GM18520 (cell line): Measurements from ENCODE around the gene GATAD2A.

Experiments used
- ATAC-seq: cut with Tn5 transposase; IDR thresholded peaks from one replicate; pipeline ENCODE4 v1.9.1; 2021; ENCODE audit not compliant: unreplicated experiment

GATAD2A gene

DNA sequence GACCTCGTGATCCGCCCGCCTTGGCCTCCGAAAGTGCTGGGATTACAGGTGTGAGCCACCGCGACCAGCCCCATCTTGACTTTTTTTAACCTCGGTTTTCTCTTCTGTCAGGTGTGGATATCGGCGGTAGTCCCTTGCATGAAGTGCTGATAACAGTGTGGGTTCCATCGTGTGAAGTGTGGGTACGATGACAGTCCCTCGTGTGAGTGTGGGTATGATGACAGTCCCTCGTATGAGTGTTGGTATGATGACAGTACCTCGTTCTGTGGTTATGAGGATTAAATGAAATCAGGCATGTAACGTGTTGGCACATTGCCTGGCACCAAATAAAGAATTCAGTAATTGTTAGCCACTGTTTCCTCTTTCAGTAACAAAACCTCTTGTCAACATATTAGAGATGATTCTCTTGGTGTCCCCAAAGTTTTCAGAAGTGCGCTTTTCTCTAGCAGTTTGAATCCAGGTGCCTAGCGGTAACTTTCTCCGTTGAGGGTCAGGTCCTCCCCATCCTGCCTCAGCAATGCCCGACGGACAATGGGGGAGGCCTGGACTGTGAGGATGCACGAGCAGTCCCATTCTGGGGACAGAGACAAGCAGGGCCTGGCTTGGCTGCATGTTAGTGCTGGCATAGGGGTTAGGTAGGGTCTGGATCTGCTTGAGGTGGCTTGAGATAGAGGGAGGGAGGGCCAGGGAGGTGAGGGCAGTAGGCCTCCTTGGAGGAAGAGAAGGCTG, 15.3 kb downstream of the GATAD2A start:
- no peak for ATAC-seq

DNA sequence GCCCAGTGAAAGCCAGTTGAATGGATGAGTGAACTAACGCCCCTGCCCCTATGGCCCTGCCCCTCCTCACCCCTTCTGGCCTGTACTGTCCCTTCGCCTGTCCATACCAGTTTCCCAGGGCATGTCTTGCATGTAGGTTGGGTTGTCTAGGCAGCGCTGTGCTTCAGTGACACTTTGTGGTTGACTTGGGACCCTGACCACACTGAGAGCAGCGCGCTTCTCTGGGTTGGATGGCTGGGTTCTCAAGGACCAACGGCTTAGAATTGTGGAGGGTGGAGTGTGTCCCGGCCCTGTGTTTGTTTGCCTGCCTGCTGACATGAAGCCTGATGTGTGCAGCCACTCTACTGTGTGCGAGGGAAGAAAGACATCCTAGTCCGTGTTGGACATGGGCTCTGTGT, 15.8 kb downstream of the GATAD2A start:
- ATAC-seq = no peak

DNA sequence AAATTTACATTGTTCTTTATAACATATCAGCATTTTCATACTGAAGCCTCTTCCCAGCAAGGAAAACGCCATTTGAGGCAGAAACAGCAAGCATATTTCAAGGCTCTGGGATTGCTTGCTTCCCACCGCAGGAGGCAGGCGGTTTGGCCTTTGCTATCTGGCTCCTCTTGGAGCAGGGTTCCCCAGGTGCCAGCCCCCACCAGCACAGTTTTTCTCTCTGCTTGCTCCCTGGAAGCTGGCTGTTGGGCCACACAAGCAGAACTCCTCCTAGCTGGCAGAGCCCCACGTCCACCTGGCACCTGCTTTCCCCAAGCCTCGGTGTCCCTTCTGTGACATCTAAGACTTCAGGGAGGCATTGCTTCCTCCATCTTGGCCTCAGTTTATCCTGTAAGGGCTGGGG, 16.7 kb downstream of the GATAD2A start:
- no peak for ATAC-seq

DNA sequence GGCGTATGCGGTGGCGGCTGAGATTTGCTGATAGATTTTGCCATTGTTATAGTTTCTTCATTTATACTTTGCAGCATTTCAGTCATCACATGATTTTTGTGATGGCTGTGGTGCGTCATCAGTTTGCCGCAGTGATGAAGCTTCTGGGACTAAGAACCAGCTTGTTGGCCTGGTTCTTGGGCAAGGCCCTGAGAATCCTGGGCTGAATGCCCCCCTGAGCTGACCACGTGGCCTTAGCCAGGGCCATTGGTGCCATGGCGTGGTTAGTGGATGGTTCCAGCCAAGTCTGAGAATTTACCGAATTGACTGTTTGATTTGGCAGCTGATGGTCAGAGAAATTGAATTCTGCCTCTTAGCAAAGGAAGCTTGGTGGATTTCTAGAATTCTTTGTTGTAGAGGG, 17.8 kb downstream of the GATAD2A start:
- ATAC-seq = no peak

DNA sequence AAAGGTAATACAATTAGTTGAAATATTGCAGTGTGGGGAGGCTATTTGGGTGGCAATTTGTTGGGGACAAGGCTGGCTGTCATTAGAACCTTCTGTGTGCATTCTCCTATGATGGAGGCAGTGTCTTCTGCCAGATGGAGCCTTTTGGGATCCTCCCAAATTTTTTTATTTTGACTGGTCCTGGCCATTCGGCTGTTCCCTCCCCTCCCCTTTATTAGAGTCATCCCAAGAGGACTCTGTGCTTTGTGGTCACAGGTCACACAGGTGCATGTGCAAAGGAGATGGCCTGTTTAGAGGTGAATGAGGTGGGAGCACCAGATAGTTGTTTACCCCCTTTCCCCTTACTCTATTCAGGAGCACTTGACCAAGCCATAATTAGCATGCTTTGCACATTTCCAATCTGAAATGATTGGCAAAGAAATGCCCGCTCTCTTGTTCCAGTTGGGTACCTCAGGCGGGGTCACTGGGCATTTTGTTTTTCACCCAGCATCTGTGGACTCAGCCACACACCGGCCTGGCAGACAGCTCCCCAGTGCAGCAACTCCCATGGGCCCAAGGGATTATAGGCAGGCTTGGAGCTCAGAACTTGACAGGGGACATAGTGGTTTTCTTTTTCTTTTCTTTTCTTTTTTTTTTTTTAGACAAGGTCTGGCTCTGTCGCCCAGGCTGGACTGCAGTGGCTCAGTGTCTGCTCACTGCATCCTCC, 19.8 kb downstream of the GATAD2A start:
- no peak for ATAC-seq

DNA sequence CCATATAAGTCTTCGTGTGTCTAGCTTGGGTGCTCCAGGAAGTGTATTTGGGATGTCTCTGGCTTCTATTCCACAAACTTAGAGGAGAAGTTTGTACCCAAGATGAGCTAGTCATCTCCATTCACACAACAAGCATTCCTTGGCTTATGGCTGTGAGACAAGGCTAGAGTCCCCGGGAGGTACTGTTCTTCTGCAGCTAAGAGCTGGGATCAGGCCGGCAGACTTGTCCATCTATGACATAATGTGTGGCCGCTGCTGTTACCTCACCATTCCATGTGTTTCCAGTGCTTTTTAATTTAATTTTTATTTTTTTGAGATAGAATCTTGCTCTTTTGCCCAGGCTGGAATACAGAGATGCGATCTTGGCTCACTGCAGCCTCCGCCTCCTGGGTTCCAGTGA, 20.7 kb downstream of the GATAD2A start:
- no peak for ATAC-seq

DNA sequence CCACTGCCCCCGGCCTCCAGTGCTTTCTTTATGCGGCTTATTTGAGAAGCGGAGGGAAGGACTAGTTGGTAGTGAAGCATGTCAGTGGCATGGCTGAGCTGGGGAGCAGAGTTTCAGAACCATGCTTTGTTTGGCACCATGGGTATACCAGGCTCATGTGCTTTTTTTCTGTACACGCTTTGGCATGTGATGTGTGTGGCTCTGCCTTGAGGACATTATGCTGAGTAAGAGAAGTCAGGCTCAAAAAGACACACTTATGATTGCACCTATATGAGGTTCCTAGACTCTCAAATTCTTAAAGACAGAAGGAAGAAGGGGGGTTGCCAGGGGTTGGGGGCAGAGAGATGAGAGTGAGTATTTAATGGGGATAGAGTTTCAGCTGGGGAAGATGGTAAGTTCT, 21.3 kb downstream of the GATAD2A start:
- ATAC-seq = no peak

DNA sequence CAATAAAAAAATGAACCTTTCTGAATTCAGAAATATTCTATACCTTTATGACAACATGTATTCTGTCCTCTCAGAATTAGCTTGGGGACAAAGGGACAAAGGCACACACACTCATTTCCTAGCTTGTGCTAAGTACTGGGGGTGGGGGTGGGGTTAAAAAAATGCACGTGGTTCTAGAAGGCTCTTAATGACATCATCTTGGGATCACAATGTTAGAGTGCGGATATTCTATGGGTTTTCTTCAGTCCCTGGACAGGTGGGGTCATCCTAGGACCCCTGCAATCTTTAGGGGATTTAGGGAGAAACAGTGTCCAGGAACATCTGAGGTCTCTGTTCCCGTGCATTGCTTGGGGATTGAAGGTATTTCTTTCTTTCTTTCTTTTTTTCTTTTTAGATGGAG, 21.8 kb downstream of the GATAD2A start:
- no peak for ATAC-seq

DNA sequence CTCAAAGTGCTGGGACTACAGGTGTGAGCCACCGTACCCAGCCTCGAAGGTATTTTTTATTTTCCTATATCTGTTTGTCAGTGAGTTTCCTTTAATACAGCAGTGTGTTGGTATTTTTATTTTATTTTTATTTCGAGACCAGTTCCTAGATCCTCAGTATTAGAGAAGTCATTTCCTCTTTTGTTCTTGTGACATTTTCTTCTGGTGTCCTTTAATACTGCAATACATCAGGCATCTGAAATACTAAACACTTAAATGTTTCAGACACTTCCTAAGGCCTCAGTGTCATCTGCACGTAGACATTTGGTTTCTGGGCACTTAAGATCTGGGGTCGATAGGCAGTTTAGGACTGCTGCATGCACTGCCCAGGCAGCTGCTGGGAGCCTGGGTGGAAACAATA, 22.5 kb downstream of the GATAD2A start:
- no peak for ATAC-seq

DNA sequence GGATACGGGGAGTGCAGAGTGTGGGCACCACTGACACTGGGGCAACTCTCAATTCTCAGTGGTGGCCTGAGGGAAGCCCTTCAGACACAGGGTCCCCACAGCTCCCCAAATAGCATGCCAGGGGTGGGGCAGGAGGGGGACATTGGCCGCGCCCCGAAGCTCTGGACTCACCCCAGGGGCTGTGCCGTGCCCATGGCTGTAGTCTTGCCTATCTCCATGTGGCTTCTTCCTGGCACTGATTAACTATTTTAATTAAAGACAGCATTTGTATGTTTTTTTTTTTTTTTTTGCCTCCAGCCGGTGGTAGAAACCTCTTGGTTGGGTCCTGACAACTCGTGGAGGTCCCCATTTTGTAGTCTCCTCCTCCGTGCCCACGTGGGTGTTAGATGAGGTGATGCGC, 23.3 kb downstream of the GATAD2A start:
- ATAC-seq = no peak

DNA sequence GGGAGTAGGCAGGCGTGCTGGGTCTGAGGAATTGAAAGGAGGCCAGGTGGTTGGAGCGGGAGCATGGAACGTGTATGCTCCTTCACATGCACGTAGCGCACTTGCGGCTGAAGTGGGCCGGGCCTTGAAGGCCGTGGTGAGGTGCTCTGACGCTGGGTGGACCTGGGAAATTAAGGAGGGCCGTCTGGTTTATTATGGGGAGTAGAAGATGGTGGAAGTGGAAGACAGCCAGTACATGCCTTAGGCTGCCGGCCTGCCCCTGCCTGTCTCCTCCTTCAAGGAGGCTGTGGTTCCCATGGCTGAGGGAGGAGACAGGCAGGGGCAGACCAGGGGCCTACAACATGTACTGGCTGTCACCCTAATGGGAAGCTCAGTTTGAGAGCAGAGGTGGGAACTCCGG, 23.9 kb downstream of the GATAD2A start:
- ATAC-seq = no peak

DNA sequence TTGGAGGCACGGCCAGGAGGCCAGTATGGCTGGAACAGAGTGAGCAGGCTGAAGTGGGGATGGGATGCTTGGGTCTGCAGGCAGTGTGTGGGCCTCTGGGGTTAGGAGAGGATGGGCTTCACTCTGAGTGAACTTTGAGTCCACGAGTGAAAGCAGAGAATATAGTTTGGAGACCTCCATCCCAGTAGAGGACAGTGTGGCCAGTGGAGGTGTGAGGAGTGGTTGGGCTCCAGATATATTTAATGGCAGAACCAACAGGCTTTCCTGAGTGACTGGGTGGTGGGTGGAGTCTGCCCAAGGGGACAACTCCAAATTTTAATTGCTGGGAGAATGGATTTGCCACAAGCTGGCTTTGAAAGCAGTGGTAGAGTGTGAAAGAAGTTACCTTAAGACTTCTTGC, 27.3 kb downstream of the GATAD2A start:
- ATAC-seq = no peak

DNA sequence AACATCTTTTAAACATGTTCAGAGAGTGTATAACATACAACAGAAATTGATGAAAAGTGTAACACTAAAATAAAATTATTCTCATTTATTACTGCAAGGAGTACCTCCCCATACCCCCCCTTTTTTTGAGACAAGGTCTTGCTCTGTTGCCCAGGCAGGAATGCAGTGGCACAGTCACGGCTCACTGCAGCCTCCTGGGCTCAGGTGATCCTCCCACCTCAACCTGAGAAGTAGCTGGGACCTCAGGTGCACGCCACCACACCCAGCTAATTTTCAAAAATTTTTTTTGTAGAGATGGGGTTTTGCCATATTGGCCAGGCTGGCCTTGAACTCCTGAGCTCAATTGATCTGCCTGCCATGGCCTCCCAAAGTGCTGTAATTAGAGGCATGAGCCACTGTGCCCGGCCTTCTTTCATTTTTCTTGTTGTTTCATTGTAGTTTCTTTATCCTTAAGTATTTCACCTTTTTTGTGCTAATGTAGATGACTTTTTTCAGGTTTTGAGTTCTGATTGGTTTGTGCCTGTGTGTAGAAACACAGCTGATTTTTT, 28.3 kb downstream of the GATAD2A start:
- no peak for ATAC-seq

DNA sequence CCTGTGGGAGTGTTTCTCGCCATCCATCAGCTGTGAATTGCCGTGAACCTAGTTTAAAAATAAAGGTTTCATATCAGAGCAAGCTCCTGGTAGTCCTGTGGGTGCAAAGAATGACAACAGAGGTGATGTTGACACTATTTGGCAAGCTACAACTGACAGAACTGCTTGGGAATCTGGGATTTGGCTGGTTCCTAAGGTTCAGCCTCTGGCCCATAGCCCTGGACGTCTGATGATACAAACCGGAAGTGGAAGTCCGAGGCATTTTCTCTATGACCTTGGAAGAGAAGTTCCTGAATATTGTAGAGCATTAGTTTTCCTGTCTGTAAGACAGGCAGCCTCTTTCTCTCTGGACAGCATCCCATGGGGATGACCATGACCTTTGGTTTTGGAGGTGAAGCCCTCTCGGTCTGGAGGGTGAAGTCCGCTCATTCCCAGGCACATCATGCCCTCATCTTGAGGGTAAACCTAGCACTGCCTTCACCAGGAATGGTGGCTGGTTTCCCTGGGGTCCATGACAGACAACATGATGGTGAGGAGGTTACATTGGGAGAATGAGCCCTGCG, 29.1 kb downstream of the GATAD2A start:
- no peak for ATAC-seq

DNA sequence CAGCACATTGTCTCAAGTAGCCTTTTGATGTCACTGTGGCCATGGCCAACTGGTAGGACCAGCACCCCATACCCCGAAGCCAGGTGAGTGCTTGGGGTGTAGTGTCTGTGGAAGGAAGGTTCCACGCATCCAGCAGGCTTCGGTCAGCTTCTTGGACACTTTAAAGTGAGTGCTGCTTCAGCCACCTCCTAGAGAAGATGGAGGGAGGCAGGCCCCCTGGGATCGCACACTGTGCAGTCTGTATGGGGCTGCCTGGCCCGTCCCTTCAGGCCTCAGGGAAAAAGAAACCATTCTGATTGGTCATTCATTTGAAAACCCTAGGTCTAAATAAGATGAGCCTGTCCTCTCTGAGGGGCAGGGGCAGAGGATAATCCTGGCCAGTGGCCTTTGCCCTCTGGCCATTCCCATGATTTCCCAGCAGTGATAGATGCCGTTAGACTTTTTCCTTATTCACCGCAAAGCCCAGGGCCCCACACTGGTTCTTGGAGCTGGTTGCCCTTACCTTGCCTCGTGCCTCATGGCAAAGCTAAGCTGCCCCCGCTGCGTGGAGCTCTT, 30.7 kb downstream of the GATAD2A start:
- no peak for ATAC-seq

DNA sequence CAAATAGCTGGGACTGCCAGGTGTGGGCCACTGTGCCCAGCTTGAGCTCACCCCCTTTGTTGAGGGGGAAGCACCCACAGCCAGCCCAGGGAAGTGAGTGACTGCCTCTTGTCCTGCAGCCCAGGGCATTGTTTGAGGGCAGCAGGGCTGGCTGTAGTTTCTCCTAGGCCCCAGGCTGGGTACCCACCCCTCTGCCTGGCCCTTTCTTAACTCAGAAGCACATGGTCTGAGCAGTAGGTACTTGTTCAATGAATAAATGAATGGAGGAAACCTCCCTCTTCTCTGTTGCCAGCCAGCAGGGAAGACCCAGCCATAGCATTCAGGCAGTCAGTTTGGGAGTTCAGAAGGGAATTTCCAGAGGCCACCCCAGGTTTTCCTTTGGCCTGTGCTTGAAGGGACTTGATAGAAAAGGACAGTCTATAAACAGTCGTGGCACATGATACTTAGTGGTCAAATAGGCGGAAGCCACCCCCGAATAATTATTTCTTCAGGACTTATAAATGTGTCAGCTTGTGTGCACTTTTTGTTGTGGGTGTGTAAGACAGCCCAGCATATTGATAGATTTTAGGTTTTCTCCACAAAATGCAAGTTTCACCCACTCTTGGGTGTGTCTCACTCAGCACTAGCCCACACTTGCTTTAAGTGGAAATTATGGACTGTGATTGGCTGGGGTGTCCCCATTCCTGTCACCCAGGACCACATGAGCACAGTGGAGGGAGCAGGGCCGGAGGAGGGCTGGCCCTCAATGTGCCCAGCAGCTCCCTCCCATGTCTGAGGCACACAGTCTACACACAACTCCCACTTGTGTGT, 33.1 kb downstream of the GATAD2A start:
- ATAC-seq = no peak

DNA sequence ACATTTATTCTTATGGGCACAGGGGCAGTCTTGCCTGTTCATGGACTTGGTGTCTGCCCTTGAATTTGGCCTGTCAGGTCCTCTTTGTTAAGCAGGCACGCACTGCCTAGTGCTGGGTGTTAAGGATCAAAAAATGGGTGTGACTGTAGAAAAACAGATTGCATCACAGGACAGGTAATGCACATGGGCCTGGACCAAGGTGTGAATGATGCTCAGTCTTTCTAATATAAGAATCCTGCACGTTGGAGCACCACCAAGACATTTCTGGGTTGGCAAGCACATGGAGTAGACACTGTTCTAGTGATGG, 33.7 kb downstream of the GATAD2A start:
- no peak for ATAC-seq

DNA sequence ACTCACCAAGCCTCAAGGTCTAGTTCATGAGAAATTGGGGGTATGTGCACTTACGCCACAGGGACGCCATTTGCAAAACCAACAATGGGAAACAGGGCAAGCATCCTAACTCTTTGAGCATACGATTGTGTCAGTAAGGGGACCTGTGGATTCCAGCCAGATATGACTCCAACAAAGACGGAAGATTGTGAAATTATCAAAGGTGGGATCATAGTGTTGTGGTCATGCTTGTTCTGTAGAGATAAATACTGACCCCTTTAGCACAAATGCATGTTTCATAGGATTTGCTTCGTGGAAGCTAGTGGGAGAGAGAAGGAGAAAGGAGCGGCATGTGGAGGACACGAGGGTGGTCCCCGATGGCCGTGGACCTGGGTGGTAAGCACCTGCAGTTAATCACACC, 37.8 kb downstream of the GATAD2A start:
- ATAC-seq = no peak

DNA sequence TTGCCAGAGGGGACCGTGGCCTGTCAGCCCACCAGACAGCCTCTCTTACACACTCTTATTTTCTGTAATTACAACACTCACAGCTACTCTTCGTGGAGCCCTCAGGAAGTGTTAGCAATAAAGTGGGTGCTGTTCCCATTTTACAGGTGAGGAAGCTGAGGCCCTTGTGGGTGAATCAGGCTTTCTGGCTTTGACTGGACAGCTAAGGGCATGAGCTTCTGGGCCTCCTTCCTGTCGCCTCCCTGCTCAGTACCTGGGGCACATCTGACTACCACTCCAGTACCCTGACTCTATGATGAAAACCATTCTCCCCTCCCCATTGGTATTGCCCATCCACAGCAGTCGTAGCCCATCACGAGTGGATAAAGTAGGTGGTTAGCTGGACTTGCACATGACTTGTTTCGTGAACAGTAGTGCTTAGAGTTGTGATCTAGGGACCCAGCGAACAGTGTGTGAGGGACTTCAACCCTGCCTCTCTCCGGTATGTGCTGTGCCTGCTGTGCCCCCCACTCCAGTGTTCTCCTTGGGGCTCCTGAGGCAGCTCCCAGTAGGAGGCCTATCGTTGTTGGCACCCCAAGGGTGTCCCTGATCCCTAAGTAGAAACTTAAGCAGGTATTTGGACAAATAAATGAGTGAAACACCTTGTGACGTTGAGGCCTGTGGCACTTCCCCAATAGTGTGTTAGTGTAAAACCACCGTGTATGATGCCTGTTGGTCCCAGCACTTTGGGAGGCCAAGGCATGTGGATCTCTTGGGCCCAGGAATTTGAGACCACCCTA, 38.6 kb downstream of the GATAD2A start:
- ATAC-seq = no peak

DNA sequence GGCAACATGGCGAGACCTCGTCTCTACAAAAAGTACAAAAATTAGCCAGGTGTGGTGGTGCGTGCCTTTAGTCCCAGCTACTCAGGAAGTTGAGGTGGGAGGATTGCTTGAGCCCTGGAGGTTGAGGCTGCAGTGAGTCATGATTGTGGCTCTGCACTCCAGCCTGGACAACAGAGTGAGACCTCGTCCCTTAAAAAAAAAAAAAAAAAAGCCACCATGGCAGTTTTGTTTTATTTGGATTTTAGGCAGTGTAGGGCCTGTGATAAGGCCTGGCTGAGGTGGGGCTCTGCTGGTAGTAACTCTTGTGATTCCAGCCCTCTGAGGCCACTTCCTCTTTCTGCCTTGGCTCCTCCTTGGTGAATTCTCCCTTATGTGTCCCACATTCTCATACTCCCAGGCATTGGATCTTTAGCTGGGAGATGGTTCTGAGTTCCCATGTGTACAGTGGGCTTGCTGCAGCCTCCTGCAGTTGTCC, 39.2 kb downstream of the GATAD2A start:
- no peak for ATAC-seq
